ENCODE data around the gene IGLON5.

IGLON5 gene

DNA sequence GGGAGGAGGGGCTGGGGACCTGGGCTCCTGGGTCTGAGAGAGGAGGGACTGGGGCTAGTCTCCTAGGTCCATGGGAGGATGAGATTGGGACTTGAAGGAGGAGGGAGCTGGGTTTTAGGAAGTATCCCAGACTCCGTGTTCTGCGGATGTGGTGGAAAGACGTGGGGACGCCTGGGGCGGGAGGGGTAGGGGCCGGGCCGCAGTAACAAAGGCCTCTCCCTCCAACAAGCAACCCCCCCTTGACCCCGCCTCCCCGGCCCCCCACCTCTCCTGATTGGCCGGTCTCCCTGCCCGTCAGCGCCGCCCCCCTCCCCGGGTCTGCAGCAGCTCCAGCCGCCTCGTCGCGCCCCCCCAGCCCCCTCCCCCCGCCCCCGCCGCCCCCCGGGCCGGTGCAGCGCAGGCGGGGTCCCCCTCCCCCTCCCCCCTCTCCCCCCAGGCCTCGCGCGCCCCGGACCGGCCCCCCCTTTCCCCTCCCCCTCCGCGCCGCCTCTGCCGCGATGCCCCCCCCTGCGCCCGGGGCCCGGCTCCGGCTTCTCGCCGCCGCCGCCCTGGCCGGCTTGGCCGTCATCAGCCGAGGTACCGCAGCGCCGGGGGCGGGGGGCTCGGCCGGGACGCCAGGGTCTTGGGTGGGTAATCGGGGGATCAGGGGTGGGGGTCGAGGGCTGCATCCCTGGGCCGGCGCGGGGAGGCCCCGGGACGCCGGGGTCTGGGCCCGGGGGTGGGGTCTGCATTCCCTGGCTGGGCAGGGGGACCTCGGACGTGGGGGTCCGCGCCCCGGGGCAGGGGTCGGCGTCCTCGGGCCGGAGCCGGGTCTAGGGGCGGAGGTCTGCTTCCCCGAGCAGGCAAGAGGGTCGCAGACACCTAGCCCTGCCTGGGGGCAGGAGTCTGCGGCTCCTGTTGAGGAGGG lies at the start of gene IGLON5:
Gene IGLON5, plus strand, starts transcription at position 294 of the 907 bp plus-strand sequence. Its CDS starts 204 bp downstream, at position 498.
- DNase-seq = no peak

DNA sequence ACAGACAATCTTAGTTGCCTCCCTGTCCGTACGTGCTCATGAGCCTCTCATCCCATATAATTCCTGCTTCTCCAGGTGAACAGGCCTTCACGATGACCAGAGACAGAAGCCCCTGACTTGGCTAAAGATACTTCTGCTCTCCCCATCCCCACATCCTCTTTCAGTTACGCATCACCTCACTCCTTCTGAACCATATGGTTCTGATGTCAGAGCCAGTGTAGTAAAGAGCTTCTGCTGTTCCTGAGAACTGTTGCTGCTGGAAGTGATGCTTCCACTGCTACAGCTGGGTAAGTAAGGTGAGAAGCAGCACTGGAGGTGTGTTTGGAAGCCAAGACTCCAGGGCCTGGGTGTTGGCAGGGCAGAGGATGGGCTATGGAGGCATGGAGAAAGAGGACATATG lies 47.6 kb upstream of the IGLON5 start:
- no peak for DNase-seq

DNA sequence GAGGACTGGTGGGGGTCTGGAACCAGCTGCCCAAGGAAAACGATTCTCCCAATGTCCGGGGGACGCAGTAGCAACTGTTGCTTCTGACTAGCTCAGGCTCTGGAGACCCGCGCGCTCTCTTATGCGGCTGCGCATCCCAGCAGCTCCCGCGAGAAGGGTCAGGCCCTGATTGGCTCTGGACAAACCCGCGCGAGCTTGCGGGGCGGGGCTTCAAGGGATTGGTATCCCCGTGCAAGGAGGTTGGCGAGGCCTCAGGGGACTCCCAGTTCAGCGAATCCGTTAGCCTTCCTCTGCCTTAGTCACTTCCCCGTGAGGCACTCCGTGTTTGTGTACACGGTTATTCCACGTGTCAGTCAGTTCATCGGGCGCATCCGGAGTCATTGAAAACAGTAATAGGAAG lies 40.4 kb upstream of the IGLON5 start:
- DNase-seq = no peak

DNA sequence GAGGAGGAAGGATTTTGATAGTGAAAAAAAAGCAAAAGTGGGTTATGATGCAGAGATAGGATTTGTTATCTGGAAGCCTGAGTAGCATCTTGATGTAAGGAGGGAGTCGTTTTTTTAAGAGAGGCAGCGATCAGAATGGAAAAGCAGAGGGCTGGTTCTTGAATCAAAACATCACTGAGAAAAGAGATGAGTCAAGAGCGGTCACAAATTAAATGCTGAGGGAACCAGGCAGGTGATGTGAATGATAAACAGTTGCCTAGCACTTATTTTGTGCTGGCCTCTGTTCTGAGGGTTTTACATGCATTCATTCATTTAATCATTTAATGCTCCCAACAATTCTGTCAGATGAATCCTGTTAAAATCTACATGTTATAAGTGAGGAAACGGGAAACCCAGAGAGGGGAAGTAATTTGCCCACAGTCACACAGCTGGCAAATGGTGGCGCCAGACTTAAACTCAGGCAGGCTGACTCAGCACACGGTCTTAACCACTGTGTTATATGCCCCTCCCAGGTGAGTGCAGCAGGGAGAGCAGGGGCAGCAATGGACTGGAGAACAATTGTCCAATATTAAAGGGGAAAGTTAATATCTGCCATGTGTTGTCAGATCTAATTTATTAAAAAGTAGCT lies 39.1 kb upstream of the IGLON5 start:
- DNase-seq = no peak

DNA sequence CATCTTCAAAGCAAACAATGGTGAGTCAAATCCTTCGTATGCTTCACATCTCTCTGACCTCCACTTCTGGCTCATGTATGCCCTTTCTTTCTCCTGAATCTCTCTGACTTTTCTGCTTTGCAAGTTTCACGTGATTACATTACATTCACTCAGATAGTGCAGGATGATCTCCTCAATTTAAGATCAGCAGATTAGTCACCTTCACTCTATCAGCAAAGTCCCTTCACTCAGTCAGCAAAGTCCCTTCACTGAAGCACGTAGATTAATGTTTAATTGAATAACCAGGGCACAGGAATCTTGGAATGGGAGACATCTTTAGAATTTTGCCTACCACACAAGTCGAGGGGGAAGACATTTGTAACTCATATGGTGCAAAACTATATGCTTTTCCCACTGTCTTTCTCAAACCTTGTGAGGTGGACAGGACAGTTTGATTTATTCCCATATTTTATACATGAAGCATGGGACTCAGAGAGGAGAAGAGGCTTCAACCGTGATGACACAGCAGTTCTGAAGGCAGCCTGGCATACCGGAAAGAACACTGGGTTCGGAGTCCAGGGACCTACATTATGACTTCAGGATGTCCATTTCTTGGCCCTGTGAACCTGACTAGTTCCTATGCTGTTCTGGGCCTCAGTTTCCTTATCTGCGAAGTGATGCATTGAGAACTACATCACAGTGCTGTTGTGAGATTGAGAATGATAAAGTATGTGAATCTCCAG lies 37.2 kb upstream of the IGLON5 start:
- no peak for DNase-seq

DNA sequence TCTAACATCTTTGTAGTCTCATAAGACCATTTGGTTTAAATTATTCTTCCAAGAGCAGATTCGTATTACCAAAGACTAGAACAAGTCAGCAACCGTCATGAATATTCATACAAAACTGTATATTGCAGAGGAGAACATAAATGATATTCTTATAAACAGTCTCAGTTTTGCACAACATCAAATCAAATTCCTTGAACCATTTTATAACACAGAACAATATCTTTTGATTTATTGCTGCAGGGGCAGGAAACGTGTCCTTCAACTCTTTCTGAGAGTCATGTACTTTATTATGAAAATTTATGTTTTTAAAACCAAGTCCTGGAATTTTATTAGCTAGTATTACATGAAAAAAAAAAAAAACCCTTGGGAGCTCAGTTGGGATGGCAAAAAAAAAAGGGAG lies 34.3 kb upstream of the IGLON5 start:
- DNase-seq = no peak

DNA sequence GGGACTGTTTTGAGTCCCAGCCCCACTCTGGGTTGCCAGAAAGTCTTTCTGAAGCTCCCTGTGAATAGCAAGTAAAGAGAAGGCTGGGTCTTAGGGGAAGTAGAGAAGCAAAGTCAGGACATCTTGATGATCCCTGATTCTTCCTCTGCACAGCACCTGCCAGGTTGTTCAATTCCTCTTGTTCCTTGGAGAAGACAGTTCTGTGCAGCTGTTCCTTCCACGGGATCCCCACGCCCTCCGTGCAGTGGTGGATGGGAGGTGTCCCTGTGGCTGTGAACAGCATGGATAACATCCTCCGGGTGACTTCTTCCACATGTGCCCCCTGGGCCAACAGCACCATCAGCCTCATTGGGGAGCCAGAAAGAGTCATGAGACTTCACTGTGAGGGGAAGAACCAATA lies 29.1 kb upstream of the IGLON5 start:
- no peak for DNase-seq

DNA sequence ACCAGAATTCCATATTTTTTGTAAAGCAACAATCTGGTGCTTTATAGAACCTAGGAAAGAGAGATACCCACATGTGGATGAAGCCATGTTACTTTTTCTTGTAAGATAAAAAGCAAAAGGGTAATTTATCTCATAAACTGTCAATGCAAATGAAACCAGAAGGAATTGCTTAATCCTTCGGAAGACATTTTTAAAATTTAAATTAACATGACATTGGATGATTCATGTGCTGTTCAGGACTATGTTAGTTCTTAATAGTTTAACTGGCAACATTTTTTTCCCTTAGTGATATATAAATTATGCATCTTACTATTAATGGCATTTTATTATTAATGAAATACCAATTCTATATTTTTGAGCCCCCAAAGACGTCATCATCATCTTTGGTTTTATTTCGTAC lies 25.8 kb upstream of the IGLON5 start:
- no peak for DNase-seq

DNA sequence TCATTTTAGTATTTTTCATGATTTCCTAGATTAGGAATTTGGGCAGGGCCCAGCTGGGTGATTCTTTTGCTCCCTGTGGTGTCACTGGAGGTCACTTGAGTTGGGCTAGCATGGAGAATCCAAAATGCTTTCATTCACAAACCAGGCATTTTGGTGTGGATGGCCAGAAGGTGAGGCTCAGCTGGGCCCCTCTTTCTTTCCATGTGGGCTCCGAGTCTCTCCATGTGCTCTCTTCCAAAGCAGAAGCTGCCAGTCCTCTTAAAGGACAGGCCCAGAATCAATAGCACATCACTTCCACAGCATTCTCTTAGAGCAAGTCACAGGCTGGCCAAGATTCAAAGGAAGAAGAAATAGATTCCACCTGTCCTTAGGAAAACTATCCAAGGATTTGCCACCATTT lies 21.8 kb upstream of the IGLON5 start:
- DNase-seq = no peak

DNA sequence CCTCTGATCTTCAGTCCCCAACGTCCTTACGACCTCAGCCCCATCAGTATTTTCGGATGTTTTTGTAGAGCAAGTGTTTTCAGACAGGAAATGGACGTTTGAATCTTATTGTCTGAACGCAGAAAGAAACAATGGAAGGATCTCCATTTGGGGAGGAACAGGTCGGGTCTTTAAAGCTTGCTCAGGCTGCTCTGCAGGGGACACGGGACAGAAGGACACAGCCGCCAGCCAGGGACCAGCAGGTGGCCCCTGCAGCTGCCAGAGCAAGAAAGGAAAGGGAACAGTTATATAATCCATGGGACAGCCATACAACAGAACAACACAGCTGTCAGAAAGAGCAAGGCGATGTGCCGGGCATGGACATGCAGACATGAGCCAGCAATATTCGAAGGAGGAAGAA lies 18.5 kb upstream of the IGLON5 start:
- DNase-seq = no peak

DNA sequence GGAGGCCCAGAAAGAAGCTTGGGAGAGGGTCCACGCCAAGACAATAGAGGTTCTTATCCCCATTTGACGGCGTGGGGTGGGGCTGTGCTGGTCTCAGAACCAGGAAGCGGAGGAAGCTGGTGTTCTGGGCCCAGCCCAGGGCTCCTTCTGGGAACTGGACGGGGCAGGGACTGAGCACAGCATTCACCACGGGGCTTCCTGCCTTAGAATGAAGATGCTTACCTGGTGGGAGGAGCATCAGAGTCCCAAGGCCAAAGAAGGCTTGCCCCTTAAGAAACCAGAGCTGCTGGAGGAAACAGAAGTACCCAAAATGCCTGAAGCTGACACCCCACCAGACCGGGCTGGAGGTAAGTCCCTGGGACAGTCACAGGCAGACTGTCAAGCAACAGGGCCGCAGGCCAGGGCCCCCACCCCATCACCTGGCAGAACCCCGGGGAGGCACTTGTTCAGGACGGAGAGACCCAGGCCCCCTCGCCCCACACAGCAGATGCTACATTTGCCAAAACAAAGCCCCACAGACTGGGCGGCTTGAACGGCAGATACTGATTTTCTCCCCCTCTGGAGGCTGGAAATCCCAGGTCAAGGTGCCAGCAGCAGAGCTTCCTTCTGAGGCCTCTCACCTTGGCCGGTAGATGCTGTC lies 17.8 kb upstream of the IGLON5 start:
- DNase-seq = no peak

DNA sequence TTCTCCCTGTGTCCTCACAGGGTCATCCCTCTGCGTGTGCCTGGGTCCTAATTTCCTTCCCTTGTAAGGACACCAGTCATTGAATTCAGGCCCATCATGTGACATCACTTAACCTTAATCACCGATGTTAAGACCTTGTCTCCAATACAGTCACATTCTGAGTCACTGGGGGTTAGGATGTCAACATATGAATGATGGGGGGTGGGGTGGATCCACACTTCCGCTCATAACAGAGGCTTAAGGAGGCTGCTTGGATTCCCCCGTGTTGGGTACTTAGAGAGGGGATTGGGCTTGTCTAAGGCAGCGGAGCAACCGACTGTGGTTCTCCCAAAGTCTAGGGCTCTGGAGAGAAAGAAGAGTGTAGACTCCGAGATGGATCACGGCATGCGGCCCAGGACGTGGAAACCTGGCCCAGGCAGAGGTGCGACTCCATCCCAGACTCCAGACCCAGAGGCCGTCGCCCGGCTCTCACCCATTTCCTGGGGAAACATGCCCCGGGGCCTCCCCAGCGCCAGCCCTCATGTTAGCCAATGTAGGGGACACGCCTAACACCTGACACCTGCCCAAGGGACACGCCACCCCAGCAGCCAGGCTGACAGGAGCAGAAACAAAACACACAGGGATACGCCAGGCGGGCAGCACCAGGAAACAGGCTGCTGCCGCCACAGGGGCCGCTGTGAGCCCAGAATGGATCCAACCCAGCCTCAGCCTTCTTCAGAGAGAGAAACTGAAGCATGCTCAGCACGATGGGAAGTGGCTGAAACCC lies 17.1 kb upstream of the IGLON5 start:
- no peak for DNase-seq

DNA sequence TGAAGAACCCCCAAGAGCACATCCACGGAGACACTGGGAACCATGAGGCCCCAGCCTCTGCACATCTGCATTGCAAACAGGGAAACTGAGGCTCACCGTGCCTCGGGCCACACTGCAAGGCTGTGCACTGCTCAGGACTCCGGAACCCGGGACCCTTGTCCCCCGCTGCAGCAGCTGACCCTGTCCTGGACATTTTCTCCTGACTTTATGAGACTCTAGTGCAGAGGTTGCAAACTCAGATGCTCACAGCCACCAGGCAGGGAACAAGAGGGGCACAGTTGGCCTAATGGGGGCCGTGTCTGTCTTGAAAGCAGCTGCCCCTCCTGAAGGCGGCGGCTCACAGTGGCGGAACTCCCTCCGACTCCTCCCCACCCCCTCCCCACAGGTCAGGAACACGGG lies 16.5 kb upstream of the IGLON5 start:
- DNase-seq = no peak

DNA sequence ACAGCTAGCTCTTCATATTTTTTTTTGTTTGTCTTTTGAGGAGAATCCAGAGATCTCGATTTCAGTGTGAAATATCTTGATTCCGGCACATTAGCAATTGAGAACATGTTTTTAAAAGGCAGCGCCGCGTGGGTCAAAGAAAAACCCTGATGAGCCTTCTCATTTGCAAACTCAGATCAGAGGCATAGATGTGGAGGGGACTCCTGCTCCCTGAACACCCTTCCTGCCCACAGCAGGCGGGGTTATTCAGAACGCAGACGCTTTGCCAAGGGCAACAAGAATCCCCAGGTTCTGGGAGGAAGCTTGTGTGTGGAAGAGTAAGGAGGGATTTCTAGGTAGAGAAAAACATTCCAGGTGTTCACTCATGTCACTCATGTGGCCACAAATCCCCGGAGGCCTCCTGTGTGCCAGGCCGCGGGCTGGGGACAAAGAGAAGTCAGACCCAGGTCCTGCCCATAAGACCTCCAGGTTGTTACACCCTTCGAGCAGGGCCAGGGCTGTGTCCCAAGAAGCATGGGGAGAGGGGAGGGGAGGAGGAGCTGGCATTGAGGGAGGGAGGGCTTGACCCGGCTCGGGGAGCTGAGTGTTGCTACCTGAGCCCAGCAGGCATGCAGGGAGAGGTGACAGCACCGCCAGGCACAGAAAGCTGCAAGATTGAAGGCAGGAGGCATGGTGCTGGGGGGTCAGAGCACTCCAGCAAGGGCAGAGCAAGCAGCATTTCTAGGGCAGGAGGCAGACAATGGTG lies 15.9 kb upstream of the IGLON5 start:
- DNase-seq = no peak

DNA sequence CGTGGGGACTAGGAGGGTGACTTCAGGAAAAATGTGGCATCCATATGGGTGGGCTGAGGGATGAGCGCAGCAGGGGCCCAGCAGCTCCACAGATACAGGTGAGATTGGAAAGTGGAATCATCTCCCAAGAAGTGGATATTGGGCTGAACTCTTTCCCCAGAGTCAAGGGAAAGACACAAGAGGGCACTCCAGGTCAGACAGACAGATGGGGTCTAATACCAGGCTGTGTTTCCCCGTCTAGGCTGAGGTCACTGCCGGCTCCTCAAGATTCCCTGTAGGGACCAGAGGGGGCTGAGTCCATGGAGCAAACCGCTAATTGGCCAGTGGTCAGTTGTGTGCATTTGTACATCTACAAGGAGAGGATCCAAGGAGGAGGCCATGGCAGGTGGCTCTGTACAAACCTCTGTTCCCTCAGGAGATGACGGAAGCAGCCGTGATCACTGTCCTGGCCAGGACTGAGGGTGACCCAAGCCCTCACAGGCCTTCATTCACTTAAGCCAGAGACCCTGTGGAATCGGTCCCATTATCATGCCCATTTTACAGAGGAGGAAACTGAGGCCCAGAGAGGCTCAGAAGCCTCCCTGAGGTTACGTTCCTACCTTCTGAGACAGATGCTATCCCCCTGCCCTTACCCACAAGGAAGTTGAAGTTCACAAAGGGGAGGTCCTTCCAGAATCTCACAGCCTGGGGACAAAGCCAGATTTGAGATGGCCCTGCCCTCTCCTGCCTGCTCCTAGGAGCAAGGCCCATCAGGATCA lies 14.9 kb upstream of the IGLON5 start:
- no peak for DNase-seq

DNA sequence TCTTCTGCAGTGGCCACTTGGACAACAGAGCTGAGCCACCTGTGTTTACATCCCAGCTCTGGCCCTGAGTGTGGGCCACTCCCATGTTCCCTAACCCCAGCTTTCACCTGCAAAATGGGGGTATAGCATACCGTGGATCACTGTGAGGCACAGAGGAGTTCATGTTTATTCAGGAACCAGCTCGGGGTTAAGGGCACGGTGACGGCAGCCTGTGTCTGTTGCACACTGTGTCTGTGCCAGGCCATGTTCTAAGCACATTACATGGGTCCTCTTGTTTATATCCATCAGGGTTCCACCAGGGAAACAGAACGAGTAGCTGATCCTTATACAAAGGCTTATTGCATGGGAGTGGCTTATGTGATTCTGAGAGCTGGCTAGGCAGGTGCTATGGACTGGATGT lies 14.0 kb upstream of the IGLON5 start:
- no peak for DNase-seq

DNA sequence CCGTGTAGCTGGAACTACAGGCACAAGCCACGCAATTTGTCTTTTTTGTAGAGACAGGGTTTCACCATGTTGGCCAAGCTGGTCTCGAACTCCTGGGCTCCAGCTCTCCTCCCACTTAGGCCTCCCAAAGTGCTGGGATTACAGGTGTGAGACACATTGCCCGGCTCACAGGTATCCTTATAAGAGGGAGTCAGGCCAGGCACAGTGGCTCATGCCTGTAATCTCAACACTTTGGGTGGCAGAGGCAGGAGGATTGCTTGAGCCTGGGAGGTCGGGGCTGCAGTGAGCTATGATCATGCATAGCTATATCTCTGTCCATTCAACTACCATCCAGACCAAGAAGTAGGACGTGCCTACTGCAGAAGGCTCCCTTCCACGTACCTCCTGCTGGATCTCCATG lies 10.2 kb upstream of the IGLON5 start:
- no peak for DNase-seq

DNA sequence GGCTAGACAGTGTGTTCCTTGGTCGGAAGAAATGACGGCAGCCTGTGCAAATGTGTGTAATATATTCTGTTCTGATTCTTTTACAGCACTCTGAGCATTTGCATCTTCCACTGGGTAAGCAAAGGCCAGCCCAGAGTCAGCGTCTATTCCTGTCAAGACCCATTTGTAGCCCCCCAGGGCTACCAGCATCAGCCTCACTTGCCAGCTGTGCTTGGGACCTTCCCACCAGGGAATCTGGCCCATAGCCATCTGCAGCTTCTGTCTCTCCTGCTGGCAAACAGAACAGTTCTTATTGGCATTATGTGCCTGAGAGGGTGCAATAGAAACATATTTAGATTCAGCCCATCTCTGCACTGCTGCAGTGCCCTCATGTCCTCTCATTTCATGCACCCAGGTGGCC lies 6.0 kb upstream of the IGLON5 start:
- DNase-seq = no peak

DNA sequence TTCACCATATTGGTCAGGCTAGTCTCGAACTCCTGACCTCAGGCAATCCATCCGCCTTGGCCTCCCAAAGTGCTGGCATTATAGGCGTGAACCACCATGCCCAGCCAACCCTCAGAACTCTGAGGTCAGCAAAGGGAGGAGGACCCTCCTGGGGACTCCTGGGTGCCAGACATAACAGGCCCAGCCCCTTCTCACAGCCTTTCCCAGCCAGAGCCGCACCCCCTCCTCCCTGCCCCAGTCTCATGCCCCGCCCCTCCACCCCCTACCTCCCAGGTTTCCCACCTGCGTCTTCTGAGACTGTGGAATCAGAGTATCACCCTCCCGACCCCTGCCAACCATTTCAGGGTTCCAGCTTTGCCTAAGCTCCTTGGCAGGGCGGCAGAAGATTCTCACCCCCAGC lies 5.2 kb downstream of the IGLON5 start:
- no peak for DNase-seq

DNA sequence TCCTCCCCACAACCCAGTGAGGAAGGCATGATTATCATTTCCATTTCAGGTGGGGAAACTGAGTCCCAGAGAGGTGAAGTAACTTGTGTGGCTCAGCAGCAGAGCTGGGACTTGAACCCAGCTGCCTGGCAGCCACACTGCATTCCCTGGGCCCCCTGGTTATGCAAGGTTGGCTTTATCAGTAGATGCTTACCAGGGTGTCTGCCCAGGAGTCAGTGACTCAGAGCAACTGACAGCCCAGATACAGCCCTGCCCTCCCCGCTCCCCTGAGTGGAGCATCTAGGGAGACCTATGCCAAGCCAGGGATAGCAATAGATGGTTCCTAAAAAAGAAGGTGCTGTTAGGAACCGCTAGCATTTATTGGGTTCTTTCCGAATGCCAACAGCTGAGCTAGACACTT lies 5.9 kb downstream of the IGLON5 start:
- no peak for DNase-seq

DNA sequence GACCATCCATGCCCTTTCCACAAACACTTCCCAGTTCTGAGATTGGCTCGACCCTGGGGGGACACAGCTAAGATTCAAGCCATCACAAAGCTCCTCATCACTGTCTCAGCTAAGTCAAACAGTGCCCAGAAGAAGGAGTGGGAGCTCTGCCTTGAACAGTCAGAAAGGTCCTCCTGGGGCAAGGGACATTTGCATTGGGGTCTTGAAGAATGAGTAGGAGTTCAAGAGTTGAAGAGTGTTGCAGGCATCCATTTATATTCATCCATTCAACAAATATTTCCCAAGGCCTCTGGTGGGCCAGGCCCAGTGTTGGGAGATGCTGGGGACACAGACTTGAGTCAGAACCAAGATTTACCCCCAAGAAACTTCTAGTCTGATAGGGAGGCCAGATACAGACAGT lies 6.5 kb downstream of the IGLON5 start:
- no peak for DNase-seq

Measured in NCI-H1436 treated with DMSO at 0.1 percent for 48 hours (cell line).